CD4-positive, alpha-beta T cell treated with Interleukin-17A for 4 hours (primary cell): Measurements from ENCODE around the gene C1orf159.
A peak's percentile ranks its signal among the peaks of the same experiment; 100 is the strongest.

Source experiments
- DNase-seq: peaks from one replicate; pipeline ENCODE4 v3.0.0-alpha.2; 2020; ENCODE audit warnings: mixed read lengths

The C1orf159 gene

DNA sequence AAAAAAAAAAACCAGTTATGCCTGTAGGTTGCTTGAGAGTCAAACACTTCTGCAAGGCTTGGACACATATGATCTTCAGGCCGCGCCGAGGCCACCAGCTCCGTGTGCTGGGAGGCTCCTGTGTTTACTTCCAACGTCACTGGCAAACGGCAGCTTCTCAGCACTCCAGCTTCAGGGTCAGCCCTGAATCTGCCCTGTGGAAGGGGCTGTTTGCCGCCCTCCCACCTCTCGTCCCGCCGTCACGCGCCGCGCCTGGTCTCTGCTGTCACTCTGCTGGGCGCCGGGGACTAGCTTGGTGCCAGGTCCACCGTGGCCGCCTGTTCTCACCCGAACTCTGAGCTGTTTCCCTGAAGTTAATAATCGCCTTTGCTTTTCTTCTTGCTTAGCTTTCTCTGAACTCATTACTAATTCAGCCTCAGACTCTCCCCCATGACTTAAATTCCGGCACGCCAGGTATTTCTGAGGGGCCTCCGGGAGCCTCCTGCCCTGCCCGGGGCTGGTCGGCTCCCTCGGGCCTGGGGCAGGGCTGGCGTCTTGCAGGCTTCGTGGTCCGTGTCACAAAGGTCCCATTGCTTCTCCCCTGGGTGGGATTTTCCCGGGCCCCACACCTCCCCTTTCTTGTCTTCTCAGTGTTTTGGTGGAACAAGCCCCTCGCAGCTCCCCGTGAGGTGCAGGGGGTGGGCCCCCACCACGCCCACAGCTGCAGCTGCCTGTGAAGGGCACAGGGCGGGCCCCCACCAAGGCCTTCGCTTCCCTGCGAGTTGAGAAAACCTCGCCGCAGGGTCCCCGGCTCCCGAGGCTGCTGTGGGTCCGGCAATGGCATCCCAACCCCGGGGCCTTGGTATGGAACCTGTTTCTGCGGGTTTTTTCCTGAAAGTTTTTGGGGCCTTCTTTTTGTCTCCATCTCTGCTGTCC is 14.6 kb upstream of the C1orf159 start:
- no peak for DNase-seq

DNA sequence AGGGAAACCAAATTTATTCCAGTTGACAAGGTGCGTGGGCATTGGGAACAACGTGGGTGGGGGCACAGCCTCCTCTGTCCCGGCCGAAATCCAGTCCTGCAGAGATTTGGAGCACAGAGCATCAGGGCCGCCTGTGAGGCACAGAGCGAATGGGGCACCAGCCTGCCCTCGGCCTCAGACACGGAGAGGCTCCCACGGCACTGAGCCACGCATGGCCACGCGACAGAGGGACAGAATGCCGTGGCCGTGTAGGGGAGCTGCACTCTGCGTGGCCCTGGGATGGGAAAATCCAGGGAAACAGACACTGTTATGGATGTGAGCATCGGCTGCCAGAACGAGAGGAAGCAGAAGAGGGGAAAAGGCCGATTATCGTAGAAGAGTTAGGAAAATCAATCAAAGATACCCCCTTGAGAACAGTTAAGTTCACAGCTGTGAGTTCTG is 13.5 kb upstream of the C1orf159 start:
- DNase-seq, result no peak

DNA sequence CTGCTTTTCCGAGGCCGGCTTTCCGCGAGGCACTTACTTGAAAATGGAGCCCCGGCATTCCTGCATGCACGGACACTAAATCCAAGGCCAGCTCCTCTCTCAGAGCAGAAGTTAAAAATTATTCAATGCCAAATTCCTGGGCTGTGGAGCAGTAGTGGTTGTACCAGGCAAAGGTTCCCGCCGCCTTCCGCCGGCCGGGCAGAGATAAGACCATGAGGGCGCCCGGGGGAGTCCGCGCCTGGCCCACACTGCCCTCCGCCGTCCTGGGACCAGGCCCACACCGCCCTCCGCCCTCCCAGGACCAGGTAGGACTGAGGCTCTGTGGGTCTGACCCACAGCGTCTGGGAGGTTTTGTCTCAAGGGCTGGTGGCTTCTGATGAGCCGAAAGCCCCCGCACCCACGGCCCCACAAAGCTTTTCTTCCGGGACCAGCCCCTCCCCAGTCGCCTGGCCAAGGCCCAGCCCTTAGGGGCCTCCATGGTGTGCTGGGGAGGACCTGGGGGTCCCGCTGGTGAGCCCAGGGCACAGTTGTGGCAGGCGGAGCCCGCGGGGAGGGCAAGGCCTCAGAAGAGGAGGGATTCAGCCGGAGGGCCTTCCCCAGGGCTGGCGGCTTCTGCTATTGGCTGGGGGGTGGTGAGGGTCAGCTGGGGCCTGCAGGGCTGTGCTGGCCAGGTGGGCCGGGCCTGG is 12.7 kb upstream of the C1orf159 start:
- DNase-seq, result no peak

DNA sequence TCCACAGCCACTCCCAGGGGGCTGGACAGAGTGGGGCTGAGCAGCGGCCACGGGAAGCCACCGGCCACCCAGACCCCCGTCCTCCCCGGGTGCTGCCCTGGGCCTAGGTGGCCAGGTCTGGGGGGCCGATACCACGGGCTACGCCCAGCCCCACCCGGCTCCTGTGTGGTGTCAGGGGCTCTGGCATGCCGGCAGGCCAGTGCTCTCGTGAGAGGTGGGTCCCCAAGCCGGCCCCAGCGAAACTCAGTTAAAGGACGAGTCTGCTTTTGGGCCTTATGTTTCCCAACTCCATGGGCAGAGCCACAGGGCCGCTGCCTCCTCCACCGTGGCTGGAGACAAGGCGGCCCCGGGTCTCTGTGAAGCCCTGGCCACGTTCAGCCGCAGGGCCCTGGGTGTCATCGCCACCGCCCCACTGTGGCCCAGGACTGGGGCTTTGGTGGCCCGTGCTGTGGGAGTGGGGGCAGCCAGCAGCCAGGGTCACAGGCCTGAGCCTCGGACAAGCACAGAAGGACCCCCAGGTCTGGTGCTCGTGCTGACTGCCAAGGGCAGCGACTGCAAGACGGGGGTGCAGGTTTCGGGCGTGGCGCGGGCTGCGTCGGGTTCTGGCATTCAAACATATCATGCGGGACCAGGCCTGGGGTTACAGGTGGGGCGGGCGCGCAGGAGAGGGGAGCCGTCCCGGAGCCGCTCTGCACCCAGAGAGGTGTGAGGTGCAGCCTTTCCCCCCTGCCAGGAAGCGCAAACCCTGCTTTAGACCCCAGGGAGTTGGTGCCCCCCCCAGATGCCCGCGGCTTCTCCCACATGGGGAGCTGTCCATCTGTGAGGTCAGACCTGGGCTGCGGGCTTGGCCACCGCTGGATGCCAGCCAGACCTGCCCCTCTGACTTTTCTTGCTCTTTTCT is 11.9 kb upstream of the C1orf159 start:
- no peak for DNase-seq

DNA sequence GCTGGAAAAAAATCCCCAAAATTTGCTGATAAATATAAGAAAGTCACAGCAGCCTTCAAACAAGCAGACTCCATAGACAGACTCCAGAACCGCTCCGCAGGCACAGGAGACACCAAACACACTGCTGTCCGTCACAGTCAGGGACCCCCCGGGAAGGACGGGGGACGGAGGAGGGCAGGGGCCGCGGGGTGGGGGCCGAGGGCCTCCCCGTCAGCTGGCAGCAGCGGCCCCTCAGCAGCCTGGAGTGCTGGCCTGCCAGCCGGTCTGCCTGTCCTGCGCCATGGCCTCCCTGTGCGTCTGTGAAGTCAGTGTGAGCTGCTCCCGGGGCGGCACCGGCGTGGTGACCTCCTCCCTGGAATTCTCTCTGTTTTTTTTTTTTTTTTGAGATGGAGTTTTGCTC is 10.1 kb upstream of the C1orf159 start:
- no peak for DNase-seq

DNA sequence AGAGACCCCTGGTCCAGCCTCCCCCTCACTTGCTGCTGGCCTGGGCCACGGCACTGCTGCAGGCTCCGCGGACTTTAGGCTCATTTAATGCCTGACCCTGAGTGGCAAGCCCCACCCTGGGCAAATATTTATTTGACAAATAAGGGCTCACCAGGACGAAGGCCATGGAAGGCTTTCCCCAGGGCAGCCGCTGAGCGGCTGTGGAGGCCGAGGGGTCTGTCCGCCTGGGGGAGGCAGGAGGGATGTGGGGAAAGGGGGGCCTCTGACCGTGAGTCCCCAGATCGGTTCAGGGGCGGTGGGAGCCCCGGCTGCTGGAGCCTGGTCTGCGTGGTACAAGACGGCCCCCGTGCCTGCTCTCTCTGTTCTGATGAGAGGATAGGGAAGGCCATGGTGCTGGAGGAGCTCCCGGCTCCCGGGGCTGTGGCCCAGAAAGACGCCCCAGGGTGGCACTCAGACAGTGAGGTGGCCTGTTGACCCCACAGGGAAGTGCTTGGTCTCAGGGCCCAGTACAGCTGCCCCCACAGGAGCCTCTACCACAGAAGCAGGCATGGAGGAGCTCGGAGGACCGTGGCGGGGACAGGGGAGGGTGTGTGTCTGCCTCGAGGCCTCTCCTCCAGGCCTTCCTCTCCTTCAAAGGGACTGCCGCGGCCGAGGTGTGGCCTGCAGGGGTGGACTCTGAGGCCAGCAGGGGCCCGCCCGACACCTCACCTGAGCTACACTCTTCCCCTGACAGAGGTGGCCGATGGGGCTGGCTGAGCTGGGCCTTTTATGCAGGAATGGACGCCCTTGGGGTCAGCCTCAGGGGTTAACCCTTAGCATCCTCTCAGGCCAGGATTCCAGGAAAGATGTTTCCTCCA is 9.1 kb upstream of the C1orf159 start:
- no peak for DNase-seq

DNA sequence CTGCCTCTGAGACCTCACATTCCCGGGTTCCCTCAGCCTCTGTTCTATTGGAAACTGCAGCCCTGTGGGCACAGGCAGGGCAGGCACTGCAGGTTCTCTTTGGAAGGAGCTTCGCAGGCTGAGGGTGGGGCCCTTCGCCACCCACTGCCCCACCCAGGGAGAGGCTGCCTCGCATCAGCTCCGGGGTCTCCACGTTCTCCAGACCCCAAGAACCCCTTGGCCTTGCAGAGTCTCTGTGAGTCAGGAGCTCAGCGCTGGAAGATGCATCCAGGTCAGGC is 8.6 kb upstream of the C1orf159 start:
- DNase-seq, result no peak

DNA sequence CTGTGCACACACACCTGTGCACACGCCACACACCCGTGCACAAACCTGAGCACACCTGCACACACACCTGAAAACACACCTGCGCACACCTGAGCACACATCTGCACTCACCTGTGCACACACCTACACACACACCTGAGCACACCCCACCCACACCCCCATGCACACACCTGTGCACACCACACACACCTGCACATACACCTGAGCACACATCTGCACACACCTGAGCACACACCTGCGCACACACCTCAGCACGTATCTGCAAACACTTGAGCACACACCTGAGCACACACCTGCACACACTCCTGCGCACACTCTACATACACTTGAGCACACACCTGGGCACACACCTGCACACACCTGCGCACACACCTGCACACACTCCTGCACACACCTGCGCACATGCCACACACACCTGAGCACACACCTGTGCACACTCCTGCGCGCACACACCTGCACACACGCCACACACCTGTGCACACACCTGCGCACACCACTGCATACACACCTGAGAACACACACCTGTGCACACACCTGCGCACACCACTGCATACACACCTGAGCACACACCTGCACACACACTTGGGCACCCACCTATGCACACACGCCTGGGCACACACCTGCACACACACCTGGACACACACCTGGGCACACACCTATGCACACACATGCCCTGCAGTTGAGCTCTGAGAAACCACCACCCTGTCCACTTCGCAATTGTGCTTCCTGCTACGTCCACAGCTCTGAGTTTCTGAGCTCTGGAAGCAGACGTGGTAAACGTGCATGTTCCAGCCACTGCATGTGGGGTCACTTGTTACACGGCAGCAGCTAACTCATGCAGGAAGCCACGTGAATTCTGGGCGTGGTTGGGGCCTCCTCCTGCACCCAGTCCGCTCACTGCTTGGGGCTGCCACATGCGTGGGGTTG is 8.0 kb upstream of the C1orf159 start:
- DNase-seq, result no peak

DNA sequence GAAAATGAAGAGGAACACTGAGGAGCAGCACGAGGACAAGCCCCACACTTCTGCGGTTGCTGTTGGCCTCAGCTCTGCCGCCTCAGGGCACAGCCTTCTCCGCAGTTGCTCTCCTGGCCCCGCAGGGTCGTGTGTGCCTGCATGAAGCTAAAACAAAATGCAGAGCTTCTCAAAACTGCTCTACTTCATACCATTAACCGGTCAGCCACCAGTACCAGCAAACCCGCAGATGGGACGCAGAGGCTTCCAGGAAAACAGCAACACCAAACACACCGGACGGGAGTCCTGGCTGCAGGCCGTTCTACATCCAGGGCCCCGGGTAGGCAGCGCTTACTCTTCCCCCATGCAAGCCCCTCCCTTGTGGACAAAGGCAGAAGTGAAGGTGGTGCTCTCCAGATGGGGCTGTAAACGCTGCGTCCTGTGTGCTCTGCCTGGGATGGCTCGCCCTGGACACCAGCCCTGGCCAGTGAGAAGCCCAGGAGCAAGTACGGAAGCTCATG is 7.1 kb upstream of the C1orf159 start:
- DNase-seq, result no peak

DNA sequence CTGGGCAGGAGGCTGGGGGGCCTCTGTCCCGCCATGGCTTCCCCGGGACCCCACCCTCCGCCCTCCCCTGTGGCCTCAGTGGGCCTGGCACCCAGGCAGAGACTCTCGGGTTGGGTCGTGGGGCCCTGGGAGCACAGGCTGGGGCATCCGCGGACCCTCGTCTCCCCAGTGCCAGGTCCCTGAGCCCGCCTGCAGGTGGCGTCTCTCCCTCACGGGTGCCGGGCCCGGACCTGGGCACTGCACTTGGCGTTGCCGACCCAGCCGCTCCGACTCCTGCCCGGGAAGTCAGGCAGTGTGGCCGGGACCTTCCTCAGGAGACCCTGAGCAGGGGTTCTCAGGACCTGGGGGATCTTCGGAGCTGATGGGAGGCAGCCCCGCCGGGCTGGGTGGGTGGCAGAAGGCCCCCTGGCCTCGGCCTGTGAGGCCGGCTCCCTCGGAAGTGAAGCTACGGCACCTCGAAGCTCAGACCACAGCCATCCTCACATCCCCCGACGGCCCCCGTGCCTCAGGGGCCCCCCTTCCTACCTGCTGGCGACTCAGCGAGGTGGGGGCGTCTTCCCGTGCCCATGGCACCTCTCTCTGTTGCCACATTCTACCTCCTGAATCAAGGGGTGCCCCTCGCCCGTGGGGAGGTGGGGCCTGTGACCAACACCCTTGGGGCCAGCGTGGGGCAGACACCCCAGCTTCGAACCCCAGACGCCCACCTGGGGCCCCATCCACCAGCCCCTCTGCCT is 6.4 kb upstream of the C1orf159 start:
- peak; percentile 91 for DNase-seq

DNA sequence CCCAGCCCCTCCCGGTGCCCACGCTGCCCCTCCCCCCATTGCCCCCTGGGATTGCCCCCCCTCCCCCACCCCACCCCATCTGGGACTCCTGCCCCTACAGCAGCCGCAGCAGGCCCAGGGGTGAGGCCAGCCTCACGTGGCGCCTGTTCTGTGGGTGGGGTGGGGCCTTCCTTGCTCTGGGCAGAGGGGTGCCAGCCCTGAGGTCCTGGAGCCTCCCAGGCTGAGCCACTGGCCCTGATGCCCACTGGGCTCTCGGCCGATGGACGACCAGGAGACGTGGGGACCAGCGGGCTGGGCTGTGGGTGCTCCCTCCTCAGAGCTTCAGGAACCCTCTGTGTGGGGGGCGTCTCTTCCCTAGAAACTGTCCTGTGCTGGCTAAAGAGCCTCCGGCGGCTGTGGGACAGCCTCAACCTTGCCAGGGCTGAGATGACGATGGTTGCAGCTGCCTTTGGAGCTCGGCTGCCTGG is 5.8 kb upstream of the C1orf159 start:
- DNase-seq, result no peak

DNA sequence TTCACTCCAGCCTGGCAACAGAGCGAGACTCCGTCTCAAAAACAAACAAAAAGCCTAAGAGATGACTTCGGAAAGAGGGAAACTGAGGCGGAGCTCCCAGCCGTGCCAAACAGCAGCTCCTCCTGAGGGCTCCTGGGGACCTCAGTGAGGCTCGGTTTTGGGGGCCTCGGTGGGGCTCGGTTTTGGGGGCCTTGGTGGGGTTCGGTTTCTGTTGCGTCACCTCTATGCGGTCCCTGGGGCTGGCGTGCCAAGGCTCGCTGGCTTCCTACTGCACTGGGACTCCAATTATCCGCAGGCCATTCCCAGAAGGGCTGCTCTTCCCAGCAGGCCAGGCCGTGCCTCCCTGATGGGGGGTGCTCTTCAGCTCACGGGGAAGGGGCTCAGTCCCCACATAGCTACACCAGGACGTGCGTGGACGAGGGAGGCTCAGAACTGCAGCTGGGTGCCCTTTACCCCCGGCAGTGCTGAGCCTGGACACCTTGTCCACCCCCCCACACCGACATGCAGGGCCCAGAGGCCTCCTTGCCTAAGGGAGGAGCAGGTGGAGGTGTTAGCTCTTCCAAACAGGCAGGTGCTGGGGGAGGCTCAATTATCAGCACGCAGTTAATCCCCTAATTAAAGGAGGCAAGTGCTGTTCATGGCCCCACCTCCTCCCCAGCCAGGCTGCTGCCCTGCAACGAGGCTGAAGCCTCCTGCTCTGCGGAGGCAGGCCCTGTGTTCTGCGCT is 5.1 kb upstream of the C1orf159 start:
- DNase-seq, result no peak

DNA sequence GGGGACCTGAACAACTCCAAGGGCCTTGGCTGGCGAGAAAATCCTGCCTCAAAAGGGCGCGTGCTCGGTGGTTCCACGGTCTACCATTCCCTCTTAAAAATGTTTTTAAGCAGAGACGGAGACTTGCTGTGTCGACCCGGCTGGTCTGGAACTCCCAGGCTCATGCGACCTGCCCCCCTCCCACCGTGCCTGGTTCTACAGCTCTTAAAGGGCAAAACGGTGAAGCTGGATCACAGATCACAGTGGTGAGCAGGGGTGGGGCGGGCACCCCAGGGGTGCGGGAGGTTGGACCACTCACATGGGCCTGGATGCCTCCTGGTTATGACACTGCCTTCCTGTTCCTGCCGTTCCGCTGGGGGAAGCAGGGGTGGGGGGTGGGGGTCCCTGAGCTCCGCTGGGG is 4.2 kb upstream of the C1orf159 start:
- DNase-seq, result no peak

DNA sequence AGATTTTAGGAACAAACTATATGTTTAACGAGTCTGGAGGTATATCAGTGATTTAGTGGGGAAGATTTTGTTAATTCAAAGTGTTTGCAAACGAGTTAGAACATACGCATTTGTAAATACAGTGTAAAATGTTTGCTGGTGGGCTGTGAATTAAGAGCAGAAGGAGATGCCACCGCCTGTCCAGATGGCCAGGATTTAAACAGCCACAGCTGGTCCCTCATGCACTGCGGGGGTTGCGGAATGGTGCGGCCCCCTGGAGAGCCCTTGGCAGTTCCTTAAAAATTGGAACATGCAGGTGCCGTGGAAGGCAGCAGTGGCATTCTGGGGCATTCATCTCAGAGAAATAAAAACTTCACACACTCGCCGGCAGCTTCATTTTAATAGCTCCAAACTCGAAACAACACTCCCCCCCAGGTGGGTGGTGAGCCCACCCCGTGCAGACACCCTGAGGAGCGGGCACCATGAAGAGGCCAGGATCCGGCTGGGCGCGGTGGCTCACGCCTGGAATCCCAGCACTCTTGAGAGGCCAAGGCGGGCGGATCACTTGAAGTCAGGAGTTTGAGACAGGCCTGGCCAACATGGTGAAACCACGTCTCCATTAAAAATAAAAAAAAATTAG is 3.5 kb upstream of the C1orf159 start:
- no peak for DNase-seq

DNA sequence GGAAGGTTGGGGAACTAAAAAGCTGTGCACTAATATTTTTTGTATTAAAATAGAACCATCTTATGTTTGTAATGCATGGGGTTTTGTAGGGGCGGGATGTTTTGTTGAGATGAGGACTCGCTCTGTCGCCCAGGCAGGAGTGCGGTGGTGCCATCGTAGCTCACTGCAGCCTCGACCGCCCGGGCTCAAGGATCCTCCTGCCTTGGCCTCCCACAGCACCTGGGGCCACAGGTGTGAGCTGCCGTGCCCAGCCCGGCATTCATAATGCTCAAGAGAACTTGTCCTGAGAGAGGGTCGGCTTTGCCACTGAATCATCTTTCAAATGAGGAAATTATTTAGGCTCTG is 3.0 kb upstream of the C1orf159 start:
- no peak for DNase-seq

DNA sequence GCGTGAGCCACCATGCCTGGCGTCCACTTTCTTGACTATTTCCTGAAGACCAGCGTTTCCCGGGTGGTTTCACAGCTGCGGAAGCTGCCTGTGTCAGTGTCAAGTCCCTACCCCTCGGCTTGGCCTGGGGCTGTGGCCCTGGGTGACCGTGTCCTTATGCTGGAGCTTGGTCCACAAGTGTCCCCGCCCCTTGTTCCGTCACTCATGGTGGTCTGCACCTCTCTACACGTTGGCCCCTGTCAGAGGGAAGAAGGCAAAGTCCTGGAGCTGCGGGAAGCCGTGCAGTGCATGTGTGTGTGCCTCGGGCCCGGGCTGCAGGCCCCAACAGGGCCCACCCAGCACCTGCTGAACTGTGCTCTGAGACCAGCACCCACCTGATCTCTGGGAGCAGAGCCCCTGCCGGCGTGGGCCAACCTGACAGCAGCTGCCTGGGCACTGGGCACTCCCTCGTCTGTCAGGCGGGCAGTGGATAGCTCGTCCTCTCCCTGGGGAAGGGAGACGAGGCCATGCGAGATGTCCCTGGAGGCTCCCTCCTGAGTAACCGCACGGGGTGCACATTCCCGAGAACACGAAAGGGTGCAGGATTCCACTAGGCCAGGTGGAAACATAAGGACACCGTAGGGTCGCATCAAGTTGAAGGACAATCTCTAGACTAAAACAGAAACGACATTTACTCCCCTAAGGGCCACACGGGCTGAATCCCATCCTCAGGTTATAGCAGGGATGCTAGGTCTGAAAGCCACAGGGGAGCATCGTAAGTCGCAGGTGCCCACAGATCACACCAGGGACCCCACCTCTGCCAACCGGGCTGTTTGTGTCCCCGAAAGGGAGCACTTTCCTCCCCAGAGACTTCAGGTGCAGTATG is 2.4 kb upstream of the C1orf159 start:
- DNase-seq, result no peak

DNA sequence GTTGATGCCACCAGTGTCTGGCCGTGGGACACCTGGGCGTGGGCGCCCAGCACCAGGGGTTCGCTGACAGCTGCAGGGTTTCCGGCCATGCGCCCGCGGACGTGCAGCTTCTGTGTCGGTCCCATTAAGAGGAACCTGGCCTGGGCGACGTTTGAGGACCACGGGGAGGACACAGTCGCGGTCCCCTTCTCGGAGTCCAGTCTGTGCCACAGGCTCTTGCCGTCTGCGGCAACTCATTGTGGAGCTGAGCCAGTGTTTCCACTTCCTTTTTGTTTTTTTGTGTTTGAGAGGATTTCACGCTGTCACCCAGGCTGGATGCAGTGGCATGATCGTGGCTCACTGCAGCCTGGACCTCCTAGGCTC is 1.6 kb upstream of the C1orf159 start:
- DNase-seq, result no peak
